Measurements from ENCODE around the gene SPATS1. TPM values are rescaled to one million over a fixed set of nuclear protein-coding genes. Genes with fewer than 3 reads are reported as not detected.

Gene SPATS1
- total RNA-seq, 2 experiments from 2014 or later: not detected

DNA sequence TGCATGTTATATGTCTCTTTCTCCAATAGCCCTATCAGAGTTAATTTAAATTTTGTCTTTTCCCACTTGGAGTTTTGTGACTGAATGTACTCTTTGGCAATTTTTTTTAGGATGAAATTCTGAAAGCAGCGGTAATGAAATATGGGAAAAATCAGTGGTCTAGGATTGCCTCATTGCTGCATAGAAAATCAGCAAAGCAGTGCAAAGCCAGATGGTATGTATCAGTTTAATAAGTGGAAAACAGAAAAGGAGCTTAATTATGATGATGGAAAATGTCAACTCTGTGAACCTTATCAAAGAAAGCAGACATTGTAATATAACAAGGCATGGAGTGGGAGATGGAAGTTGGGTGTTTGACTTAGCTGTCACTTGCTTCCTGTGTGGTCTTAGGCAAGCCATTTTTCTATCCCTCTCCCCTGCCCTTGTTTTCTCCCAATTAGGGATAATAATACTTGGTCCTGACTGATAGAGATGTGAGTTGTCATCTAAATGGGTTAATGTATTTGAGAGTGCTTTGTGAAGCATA lies 47.8 kb downstream of the SPATS1 start:
- DNase-seq (no peak), ATAC-seq (ENCODE audit: low read depth) (no peak)
- H3K27ac Mint-ChIP-seq: no peak overlapping the region
- POLR2A ChIA-PET: no interaction called here
- H3K36me3 Mint-ChIP-seq: peaks cover 26% of the 10 kb centered on the region
- peak overlapping the region; percentile 92 for H3K4me3 Mint-ChIP-seq
- no peaks in the 10 kb centered on the region for H3K9me3 Mint-ChIP-seq
- H3K4me1 Mint-ChIP-seq: peaks cover 30% of the 10 kb centered on the region
- H3K27me3 Mint-ChIP-seq: no peaks in the 10 kb centered on the region

Other genes with a start within 250 kb of the SPATS1 start
- gene MRPL14, start 215.2 kb upstream of the SPATS1 start, total RNA-seq: 10 to 100 TPM; 44.1 to 51.6 TPM
- gene TMEM63B, start 215.1 kb upstream of the SPATS1 start, total RNA-seq: 10 to 100 TPM; 20.8 to 21.8 TPM
- gene CAPN11, start 183.8 kb upstream of the SPATS1 start, total RNA-seq: not detected
- gene MYMX, start 125.7 kb upstream of the SPATS1 start, total RNA-seq: not detected
- gene SLC29A1, start 119.1 kb upstream of the SPATS1 start, total RNA-seq: 10 to 100 TPM; 22.5 to 24.0 TPM
- 100 to 1,000 TPM; 453 to 466 TPM for gene HSP90AB1, start 95.5 kb upstream of the SPATS1 start, total RNA-seq
- gene SLC35B2, start 85.1 kb upstream of the SPATS1 start, total RNA-seq: 10 to 100 TPM; 28.4 TPM
- 10 to 100 TPM; 14.0 to 14.3 TPM for gene NFKBIE, start 77.1 kb upstream of the SPATS1 start, total RNA-seq
- not detected for gene TMEM151B, start 72.2 kb upstream of the SPATS1 start, total RNA-seq
- 10 to 100 TPM; 23.0 to 23.2 TPM for gene AARS2, start 29.3 kb upstream of the SPATS1 start, total RNA-seq
- 10 to 100 TPM; 20.9 to 22.8 TPM for gene CDC5L, start 45.1 kb downstream of the SPATS1 start, total RNA-seq